NCI-H1092 treated with DMSO at 0.1 percent for 48 hours (cell line): Measurements from ENCODE around the gene PER3.
"Not testable (repeated sequence)": the region's sequence is repeated elsewhere in the genome, so short reads cannot be mapped to it uniquely, and the experiment has no call there.

Experiments
- DNase-seq: peaks from one replicate; lab custom pipeline; 2025; lab: John Stamatoyannopoulos, UW

Gene PER3

DNA sequence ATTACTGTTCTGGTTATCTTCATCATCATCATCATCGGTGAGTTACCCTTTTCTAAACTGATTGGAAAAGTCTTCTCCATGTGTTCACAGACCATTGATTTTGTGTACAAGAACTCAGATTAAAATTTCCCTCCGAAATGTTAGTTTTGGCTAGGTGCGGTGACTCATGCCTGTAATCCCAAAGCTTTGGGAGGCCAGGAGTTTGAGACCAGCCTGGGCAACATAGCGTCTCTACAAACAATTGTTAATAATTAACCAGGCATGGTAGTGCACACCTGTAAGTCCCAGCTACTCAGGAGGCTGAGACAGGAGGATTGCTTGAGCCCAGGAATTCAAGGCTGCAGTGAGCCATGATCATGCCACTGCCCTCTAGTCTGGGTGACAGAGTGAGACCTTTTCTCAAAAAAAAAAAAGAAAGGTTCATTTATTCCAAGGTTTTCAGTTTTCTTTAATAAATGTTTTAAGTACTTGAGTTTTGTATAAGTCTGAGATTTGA is 5.9 kb upstream of the PER3 start:
- DNase-seq: no peak

DNA sequence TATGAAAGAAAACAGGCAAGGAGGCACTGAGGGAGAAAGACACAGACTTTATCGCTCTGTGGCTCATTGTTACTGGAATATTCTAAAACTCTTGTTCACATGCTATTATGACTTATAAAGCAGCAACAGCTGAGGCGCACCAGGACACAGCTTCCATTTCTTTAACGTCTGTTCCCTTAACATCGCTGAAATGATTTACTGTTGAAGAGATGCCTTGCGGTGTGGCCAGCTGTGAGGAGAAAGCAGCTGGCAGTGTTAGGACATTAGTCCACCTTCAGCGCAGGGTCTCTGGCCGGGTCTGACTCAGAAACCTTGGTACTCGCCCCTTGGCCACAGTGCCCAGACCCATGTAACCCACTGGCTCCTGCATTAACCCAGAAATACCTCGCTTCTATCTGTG is 3.1 kb upstream of the PER3 start:
- no peak for DNase-seq

DNA sequence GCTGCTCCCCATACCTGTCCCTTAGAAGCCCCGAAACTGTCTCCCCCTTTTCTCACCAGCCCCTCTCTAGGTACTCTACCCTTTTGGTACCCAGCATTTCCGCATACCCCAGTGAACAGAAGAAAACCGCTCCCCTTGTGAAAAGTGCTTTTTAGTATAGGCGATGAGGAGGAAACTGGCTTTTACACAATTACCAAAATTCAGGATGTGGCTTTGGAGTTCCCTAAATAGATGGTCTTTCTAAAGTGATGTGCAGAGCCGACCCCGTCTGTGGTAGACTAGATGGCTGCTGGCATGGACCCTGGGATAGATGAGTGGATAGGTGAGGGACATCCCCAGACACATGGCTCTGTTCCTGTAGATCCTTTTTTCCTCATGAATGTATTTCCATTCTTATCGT is 2.6 kb upstream of the PER3 start:
- no peak for DNase-seq

DNA sequence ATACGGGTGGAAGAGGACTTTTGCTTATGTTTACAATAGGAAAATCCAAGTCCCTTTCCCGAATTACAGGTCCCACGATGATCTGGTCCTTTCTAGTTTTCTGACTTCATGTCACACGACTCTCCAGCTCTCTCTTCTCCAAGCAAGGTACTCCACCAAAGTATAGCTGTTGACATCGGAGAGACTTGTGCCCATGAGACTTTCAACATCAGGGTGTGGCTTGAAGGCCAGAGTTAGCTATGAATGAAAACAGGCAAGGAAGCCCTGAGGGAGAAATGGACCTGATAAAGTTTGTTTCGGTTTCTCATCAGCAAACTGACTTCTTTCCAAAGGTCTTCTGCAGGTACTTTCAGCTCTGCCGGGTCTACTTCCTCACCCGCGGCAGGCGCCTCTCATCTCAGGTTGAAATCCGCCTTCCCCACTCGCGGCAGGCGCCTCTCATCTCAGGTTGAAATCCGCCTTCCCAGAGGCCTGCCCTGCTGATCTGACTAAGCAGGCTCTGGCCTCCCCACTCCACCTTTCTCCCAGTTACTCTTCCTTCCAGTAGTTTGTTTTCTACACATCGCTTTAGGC is 2.1 kb upstream of the PER3 start:
- DNase-seq: no peak

DNA sequence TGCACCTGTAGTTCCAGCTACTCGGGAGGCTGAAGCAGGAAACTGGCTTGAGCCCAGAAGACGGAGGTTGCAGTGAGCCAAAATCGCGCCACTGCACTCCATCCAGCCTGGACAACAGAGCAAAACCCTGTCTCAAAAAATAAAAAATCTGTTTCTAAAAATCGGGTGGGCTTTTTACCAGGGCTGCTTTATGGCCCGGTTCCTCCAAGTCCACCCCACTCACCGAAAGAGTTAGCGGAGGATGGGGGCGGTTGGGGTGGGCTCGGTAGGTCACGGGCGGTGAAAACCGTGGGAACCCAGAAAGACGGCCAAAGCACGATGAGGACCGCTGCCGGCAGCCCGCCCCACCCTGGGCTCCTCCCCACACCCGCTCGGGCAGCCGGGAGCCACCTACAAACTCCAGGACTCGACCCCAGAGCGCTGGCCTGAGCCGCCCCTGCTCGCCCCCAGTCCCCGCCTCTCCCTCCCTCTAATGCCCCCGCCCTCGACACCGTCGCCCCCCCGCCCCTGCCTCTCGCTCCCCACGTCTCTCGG is 846 bp upstream of the PER3 start:
- DNase-seq: peak; percentile 84

DNA sequence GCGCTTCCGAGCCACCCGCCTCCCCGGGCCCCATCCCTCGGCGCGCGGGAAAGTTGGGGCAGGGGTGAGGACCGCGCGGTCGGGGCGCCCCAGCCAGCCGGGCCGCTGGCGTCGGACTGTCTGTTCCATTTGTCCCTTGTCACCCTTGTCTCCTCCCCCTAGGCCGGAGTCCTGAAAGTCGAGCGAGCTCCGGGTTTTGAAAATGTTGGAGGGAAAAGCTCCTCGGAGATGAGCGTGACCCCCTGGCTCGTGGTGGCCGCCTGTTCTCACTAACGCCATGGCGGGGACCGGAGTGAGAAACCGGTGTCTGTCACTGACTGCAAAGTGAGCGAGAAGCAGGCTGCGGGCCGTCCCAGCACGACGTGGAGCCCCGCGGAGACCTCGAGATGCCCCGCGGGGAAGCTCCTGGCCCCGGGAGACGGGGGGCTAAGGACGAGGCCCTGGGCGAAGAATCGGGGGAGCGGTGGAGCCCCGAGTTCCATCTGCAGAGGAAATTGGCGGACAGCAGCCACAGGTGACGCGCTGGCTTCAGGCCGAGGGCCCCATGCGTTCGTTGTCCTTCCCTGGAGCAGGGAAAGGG is 491 bp downstream of the PER3 start:
- DNase-seq: no peak

DNA sequence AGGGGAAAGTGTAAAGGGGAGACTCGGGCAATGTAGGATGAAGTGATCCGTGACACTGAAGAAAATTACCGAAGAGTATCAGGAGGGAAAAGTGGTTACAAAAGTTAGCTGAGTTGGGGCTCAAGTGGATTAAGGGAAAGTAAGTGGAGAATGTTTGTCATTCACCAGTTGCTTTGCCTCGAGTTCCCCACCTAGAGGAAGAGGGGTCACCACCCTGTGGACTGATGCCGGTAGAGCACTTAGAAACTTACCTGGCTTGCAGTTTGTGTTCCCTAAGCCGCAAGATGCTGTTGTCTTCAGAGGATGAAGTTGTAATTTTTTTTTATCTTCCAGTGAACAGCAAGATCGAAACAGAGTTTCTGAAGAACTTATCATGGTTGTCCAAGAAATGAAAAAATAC is 1.0 kb downstream of the PER3 start:
- DNase-seq: no peak

DNA sequence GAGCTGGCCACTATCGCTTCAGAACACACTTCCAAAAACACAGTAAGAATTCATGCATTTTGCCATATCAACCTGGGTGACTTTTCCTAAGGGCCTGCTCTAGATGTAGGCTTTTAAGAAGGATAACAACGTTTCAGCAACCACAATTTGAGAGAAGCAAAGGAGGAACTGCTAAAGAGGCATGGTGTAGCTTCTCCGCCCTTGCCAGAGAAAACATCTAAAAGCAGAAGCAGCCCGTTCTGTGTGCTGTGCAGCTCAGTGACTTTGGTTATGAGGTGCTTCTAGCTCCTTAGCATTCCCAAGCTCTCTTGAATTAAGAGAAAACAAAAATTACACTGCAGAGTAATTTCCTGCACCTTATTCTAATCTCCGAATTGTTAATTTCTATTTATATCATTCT is 2.7 kb downstream of the PER3 start:
- DNase-seq: no peak

DNA sequence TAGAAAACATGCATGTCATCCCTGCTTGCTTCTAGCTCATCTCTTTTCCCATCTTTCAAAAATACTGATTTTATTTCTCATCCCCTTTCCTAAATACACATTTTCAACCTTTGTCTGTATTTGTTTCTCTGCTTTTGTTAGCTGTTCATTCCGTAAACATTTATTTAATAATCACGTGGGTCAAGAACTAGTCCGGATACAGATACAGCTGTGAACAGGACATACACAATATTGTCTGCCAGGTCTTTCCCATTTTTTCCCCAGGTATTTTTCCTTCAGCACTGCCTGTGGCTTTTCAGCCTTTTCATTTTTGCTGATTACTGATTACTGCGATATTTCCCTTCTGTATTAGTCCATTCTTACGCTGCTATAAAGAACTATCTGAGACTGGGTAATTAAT is 5.7 kb downstream of the PER3 start:
- DNase-seq: no peak

DNA sequence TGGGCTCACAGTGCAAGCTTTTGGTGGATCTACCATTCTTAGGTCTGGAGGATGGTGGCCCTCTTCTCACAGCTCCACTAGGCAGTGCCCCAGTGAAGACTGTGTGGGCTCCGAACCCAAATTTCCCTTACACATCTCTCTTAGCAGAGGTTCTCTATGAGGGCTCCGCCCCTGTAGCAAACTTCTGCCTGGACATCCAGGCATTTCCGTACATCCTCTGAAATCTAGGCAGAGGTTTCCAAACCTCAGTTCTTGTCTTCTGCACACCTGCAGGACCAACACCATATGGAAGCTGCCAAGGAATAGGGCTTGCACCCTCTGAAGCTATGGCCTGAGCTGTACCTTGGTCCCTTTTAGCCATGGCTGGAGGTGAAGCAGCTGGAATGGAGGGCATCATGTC is 6.9 kb downstream of the PER3 start:
- not testable (repeated sequence) for DNase-seq

DNA sequence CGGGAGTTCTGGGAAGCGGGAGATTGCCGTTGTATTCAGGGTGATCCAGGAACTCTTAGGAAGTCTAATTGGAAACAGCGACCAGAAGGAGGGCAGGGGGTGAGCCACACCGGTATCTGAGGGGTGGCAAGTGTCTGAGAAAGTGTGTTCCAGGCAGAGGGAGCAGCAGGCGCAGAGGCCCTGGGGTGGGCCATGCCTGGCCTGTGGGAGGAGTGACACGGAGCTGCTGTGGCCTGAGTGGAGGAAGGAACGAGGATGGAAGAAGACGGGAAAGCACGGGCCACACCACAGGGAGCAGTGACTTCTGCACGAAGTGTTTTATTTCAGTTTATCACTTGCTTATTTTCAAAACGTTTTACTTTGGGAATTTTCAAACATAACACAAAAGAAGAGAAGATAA is 11.3 kb downstream of the PER3 start:
- no peak for DNase-seq

DNA sequence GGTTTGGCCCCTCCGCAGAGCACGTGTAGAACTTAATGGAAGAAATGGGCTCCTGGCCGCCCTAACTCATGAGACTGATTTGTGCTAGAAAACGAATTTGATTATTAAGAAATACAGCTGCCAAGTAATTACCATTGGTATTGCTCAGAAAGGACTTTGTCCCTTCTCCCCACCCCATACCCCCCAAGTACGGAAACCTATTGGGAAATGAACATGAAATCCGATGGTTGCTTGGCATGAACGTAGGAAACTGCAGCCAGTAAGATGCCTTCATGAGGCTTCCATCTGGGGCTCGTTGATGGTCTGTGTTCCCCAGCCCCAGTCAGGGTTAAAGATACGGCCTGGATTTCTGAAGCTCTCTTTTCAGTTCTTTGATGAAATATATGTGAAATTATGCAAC is 21.4 kb downstream of the PER3 start:
- no peak for DNase-seq

DNA sequence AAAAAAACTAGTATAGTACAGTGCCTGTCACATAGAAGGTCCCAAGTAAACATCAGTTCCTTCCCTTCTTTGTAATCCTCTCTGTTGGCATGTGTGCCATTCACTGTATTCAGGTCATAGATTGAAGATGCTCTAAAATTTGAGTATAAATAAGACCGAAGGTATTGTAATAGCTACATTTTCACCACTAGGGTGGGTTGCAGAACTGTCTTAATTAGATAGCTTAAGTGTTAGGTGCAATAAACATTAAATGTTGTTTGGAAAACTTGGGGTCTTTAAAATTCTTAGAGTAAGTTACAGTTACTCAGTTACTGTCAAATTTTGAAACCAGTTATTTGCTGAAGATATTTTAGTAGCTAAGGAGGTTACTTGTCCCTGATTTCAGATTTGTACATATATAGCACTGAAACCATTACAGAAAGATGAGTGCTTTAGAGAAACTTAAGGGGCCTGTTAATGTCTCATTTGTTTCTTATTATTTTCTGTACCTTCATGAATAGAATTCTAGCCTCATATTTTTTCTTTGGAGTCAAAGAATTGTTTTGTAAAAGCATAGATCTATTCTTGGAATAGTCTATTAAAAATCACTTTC is 24.3 kb downstream of the PER3 start:
- peak; percentile 21 for DNase-seq

DNA sequence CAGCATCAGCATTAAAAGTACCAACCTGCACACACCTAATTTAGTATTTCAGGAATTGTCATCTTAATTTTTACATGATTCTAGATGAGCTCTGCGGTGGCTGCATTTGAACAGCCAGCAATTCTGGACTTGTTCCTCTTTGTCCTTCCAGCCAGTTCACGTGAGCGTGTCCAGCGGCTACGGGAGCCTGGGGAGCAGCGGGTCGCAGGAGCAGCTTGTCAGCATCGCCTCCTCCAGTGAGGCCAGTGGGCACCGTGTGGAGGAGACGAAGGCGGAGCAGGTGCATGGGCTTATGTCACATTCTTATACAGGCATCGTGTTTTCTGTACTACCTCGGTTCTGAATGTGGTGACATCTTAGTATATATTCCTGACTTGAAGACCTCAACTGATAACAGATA is 25.7 kb downstream of the PER3 start:
- DNase-seq: no peak

DNA sequence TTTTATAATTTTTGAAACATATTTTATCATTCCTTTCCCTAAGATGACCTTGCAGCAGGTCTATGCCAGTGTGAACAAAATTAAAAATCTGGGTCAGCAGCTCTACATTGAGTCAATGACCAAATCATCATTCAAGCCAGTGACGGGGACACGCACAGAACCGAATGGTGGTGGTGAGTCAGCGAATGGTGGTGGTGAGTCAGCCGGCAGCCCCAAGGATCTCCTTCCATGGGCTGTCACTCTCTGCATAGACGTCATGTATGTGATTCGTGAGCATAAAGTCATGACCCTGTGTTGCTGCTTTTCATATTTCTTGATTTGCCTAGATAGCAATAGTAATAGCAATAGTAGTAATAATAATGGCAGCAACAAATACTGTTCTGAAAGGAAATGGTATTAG is 26.3 kb downstream of the PER3 start:
- no peak for DNase-seq

DNA sequence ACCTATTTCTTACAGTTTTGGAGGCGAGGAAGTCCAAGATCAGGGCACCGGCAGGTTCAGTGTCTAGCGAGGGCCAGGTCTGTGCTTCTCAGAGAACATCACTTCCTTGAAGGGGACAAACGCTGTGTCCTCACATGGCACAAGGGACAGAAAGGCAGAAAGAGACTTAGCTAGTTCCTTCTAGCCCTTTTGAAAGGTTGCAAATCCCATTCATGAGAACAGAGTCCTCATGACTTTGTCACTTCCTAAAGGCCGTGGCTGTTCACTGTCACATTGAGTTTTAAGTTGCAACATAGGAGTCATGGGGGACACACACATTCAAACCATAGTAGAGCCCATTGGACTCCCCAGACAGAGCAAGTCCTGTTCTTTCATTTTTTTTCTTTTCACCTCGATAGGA is 27.4 kb downstream of the PER3 start:
- no peak for DNase-seq

DNA sequence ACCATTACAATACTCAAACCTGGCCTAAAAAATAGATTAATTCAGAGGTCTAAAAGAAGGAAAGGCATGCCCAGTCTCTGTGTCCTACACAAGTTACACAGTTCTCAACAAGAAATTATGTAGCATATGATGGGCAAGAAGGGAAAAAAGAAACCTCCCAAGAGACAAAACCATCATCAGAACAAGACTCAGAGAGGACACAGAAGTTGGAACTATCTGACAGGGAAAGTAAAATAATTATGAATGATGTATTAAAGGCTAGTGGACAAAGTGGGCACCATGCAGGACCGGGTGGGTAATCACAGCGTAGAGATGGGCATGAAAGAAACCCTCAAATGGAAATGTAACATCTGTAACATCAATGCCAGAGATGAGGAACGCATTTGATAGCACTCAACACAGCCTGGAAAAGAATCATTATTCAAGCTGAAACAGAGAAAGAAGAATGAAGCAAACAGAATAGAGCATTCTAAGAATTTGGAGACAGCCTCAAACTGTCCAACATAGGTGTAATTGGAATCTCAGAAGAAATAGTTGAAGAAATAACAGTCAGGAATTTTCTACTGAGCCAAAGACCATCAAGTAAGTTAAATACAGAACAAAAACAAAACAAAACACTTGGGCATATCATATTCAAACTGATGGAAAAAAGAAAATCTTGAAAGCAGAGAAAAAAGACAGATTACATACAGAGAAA is 29.7 kb downstream of the PER3 start:
- no peak for DNase-seq

DNA sequence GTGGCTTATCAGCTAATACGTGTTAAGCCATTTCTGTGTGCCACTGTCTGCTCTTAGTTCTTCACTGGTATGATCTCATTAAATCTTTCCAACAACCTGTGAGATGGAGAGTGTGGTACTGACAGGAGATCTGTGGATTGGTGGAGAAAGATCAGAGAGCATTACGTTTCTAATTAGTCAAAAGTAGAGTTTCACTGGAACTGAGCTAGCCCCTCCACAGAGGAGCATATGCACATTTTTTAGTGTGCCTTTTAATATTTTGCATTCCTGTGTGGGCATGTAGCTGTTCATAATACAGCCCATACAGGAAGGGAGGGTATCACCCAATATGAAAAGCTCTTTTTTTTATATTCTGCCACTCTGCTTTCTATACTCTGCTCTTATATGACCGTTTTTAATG is 37.2 kb downstream of the PER3 start:
- DNase-seq: no peak

DNA sequence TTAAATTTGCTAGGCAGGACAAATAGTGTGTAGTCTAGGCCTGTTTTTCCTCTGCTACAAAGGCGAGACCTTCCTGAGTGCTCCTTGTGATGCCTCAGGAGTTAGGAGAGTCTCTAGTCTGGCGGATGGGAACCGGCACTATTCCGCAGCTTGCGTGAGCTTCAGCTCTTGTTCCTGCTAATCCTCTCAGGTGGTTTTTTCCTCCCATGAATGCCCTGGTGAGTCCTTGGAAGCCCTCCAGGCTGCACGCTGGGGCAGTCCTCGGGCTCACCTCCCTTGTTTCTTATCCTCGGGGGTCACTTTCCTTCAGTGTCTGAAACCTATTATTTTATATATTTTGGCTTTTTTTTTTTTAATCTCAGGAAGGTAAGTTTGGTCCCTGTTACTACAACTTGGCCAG is 40.6 kb downstream of the PER3 start:
- DNase-seq: no peak

DNA sequence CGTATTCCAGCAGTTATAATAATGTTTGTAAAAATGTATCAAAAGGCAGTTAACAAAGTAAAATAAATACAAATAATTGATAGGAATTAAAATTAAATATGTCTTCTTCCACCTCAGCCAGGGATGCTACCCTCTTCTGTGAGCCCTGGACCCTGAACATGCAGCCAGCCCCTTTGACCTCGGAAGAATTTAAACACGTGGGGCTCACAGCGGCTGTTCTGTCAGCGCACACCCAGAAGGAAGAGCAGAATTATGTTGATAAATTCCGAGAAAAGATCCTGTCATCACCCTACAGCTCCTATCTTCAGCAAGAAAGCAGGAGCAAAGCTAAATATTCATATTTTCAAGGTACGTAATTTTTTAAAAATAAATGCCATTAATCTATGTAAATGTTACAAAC is 42.3 kb downstream of the PER3 start:
- no peak for DNase-seq

DNA sequence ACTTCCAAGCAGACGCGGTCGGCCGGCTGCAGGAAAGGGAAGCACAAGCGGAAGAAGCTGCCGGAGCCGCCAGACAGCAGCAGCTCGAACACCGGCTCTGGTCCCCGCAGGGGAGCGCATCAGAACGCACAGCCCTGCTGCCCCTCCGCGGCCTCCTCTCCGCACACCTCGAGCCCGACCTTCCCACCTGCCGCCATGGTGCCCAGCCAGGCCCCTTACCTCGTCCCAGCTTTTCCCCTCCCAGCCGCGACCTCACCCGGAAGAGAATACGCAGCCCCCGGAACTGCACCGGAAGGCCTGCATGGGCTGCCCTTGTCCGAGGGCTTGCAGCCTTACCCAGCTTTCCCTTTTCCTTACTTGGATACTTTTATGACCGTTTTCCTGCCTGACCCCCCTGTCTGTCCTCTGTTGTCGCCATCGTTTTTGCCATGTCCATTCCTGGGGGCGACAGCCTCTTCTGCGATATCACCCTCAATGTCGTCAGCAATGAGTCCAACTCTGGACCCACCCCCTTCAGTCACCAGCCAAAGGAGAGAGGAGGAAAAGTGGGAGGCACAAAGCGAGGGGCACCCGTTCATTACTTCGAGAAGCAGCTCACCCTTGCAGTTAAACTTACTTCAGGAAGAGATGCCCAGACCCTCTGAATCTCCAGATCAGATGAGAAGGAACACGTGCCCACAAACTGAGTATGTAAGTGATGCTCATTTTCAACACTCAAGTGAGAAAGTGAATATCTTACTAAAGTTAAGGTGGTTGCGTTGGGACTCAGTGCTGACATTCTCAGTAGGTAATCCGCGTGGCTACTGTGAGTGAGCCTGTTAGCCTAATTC is 43.2 kb downstream of the PER3 start:
- DNase-seq: no peak

DNA sequence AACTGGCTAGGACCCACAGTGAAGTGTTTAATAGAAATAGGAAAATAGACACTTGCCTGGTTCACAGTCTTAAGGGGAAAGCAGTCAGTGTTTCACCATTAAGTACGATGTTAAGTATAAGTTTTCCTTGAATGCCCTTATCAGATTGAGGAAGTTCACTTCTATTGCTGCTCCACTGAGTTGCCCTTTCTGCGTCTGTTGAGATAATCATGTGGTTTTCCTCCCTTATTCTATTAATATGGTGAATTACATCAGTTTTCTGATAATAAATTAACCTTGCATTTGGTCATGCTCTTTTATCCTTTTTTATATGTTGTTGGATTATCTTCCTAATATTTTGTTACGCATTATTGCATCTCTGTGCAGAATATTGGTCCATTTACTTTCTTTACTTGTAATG is 47.4 kb downstream of the PER3 start:
- no peak for DNase-seq
